KBM-7 (cell line): ENCODE results near the gene SLC23A3.

Experiments used
- DNase-seq: peaks from one replicate; pipeline ENCODE4 v3.0.0-alpha.2; 2015
- in situ Hi-C: fragments of 300-500 bp; cut with MboI; formaldehyde crosslinking; loops from 2 replicates; pipeline ENCODE4 v1.14.3; 2020; ENCODE audit warnings: low sequenced_read_pairs, low pct_unique_long_range_greater_than_20kb, mixed read lengths

Gene SLC23A3

GRCh38 chr2:219160186-219161017, 9.4 kb downstream of the SLC23A3 start, which contains the start of gene NHEJ1:
Gene NHEJ1 (minus strand): TSS chr2:219160815. CDS start chr2:219158362, 2,453 bp downstream.
- in situ Hi-C loops: no loop called here
- peak; percentile 94 for DNase-seq

GRCh38 chr2:219159771-219160185, 10.1 kb downstream of the SLC23A3 start:
- in situ Hi-C loops: no loop called here
- no peak for DNase-seq

- in situ Hi-C loops: no loop called here
- no peak for DNase-seq
These were observed 11.2 kb downstream of the SLC23A3 start for GRCh38 chr2:219158586-219158985.

DNA sequence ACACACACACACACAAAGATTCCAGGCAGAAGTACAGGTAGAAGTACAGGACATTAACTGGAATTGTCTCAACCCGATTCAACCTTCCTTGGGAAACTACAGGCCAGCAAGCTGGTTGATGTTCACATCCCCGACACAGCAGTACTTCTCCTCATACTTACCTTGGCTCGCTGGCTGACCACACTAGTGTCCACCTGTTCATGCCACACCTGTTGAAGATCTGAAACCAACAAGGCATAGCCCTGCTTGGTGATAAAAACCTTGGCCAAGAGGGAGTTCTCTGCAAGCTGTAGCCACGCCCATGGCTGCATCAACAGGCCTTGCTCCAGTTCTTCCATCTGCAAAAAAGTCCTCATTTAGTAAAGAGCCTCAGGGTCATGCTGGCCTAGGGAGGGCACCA, 11.8 kb downstream of the SLC23A3 start:
- in situ Hi-C loops: no loop called here

DNA sequence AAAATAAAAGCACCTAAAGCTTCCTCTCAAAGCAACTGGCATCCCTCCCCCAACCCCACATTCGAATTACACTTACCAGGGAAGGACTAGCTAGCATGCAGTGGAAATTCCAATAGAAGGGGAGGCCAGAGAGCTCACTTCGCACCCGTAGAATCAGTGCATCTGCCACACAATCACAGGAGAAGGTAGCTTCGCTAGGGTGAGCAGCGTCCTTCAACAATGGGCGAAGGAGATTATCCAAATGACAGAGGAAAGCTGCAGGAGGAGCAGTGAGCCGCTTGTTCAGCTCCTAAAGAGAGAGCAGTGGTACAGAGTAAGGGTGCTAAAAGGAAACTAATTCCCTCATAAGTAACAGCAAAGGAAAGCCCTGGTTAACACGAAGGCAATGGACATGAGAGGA, 12.4 kb downstream of the SLC23A3 start:
- in situ Hi-C loops: no loop called here
- no peak for DNase-seq

More for the DNA sequence above, 11.8 kb downstream of the SLC23A3 start:
- DNase-seq: no peak

DNA sequence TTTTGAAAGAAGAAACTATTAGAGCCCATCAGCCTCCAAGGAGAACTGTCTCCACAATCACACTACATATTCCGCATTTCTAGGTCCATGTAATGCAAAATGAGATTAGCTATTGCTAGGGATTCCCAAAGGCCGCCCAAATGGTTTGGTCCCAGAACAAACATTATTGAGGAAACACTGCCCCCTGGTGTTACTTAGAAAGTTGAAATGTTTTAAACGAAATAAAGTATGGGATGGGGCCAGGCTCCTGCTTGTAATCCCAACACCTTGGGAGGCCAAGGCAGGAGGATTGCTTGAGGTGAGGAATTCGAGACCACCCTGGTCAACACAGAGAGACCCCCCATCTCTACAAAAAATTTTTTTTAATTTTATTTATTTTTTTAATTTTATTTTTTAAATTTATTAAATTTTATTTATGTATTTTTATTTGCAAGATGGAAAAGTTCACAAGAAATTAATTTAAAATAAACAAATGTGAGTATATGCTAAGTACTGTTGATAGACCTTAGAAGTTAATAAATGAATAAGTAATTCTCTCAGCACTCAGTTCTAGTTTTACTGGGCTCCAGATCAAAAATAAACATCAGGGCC, 14.7 kb downstream of the SLC23A3 start:
- in situ Hi-C loops: no loop called here
- peak; percentile 79 for DNase-seq

DNA sequence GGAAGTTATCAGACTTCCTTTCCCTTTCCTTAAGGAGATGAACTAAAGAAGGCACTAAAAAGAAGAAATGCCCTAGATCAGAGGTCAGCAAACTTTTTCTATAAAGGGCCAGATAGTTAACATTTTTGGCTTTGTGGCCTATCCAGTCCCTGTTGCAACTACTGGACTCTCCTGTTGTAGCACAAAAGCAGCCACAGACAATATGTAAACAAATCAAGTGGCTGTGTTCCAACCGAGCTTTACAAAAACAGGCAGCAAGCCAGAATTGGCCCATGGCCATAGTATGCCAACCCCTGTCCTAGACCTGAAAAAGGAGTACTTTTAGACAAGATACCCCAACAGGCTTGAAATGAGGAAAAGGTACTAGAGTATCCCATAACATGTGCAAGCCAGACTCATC, 20.2 kb downstream of the SLC23A3 start:
- DNase-seq: no peak
- in situ Hi-C loops: no loop called here

DNA sequence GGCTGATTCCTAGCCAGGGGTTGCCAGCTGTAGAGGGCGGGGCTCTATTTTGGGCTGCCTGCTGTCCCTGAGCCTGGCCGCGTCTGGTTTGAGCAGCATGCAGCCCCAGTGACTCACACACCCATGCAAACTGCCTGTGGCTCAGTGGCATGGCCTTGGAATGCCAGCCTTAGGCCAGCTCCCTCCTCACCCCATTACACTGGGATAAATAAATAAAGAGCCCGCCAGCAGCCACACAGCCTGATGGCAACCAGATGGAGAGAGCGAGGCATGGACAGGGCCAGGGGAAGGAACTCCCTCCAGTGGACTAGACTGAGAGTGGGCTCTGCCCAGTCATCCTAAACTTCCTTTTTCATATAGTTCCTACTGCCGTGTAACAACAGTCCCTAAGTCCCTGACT, 27.5 kb downstream of the SLC23A3 start:
- in situ Hi-C loops: no loop called here
- DNase-seq: no peak

DNA sequence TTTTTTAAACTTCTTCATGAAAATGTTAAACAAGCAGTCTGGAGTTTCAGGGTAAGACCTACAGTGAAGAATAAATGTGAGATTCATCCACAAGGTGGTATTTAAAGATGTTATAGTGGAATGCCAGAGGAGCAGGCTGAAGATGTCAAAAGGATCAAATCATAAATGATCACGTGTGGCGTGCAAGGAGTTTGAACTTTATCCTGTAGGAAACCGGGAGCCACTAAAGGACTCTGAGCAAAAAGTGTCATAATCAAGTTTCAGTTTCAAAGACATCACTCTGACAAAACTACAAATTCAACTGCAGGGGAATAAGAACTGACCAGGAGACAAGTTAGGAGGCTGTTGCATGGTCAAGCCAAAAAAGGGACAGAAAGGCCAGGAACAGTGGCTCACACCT, 29.1 kb downstream of the SLC23A3 start:
- in situ Hi-C loops: no loop called here
- no peak for DNase-seq

DNA sequence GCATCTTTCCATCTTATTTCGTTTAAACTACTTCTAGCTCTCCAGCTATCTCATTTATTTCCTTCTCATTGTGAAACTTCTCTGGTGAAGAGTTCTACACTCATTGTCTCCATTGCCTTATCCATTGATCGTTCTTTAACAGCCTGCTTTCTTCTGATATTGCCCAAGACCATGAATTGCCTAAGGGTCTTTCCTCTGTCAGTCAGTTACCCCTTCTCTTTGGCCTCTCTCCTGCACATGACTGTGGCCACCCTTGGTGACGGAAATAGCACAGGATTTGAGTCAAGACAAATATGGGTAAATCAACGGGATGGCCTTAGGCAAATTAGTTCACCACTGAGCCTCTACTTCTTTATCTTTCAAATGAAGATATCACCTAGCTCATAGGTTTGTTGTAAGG, 35.9 kb downstream of the SLC23A3 start:
- in situ Hi-C loops: no loop called here

DNA sequence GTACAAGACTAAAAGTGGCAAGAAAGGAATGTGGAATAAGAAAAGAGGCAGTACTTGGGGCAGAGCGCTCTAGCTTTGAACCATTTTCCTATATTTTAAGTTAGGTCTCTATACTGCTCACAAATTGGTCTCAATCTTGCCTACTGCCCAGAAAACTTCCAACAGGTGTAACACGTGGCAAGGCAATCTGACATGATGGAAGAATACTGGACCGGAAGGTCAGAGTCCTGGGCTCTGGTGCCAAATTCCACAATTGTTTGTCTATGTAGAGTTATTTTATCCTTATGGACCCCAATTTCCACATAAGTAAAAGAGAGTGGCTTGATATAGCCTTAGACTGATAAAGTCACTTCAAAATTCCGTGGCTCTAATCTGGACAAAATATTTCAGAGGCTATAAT, 38.1 kb downstream of the SLC23A3 start:
- DNase-seq: no peak

More for the DNA sequence above, 35.9 kb downstream of the SLC23A3 start:
- no peak for DNase-seq

DNA sequence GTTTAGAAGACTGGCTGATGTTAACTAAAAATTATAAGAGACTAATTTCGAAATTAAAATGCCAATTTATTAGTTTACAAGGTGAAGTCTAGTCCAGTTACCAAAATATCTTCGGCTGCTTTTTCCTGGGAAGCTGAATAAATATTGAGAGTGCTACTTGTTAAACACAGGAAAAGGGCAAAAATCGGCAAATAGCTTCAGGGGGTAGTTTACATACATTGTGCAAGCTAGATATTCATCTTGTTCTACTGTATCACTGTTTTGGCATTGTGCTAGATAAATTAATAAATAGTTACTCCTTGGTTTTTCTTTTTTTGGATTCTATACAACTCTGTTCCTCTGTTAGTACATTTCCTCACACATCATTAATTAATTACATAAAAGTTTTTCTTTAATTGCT, 38.5 kb downstream of the SLC23A3 start:
- no peak for DNase-seq
- in situ Hi-C loops: no loop called here

More for the DNA sequence above, 38.1 kb downstream of the SLC23A3 start:
- in situ Hi-C loops: no loop called here

DNA sequence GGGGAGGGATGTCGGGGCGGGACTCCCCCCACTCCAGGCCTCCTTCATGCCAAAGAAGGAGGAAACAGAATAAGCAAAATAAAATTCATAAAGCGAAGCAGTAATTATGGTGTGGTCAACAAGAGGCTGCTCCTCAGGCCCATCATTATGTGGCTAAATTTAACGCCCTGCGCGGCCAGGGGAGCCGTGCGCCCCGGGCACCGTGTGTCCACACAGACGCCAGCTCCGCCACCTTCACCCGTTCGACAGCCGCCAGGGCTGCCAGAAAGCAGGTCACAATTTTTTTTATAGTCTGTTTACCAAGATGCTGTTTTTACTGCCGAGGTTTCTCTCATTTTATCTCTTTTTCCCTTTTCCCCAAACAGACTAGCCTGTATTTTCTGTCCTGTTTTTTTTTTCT, 40.2 kb downstream of the SLC23A3 start:
- in situ Hi-C loops: no loop called here
- DNase-seq: no peak

- in situ Hi-C loops: no loop called here
- DNase-seq: peak; percentile 73
These were observed 41.4 kb downstream of the SLC23A3 start for GRCh38 chr2:219128396-219128795.

GRCh38 chr2:219127037-219127635, 42.7 kb downstream of the SLC23A3 start:
- in situ Hi-C loops: no loop called here
- DNase-seq: no peak

GRCh38 chr2:219126555-219126954, 43.3 kb downstream of the SLC23A3 start:
- no peak for DNase-seq
- in situ Hi-C loops: no loop called here

GRCh38 chr2:219125886-219126270, 44.0 kb downstream of the SLC23A3 start:
- in situ Hi-C loops: no loop called here
- DNase-seq: no peak

- DNase-seq: peak; percentile 20
- in situ Hi-C loops: no loop called here
These were observed 44.5 kb downstream of the SLC23A3 start for GRCh38 chr2:219125225-219125885.

- in situ Hi-C loops: no loop called here
- DNase-seq: peak; percentile 22
These were observed 45.3 kb downstream of the SLC23A3 start for GRCh38 chr2:219124381-219125110.
